ENCODE data around the gene KIAA2012.

KIAA2012 gene

DNA sequence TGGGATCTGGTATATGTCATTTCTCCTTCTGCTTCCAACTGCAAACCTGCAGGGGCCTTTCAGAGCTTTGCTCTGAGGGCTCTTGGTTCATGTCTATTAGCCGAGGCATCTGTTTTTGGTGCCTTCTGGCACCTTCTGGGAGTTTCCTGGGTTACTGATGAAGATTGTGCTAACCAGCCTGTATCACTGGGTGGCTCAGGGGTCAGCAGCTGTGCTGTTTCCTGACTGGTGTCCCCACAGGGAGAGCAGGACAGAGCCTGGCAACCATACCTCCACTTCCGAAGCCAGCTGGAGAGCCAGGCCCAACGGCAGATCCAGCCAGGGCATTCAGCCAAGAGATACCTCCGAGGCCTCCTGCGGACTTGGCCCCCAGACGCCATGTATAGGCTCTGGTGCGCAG lies 17.5 kb downstream of the KIAA2012 start:
- no peak for DNase-seq

GRCh38 chr2:202091476-202091875 lies 18.4 kb downstream of the KIAA2012 start:
- no peak for DNase-seq

DNA sequence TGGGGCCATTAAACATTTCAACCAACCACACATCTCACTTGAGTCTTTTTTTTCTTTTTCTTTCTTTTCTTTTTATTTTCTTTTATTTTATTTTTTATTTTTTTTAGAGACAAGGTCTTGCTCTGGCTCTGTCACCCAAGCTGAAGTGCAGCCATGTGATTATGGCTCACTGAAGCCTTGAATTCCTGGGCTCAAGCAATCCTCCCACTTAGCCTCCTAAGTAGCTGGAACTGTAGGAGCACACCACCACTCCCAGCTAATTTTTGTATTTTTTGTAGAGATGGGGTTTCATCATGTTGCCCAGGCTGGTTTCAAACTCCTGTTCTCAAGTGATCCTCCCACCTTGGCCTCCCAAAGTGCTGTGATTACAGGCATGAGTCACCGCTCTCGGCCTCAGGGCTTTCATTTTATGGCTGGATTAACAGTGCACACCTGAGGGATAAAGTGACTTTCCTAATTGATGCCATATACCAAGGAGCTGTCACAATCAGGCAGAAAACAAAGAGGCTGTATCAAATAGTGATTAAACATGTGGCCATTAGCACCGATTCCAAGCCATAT lies 21.5 kb downstream of the KIAA2012 start:
- no peak for DNase-seq

DNA sequence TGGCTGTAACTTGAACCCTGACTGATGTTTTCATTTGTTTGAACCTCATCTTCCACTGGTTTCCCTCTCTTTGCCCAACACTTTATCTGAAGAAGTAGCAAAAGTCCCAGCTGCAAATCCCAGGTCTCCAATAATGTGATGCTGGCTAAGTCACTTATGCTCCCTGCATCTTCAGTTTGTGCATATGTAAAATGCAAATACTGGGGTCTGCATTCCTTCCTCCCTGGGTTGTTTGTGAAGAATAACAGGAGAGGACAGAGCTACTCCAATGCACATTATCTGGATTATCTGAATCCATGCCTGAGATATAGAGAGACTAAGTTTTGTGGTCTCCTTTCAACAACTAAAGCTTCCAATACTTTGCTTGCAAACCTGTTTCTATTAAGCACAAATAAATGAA lies 22.2 kb downstream of the KIAA2012 start:
- DNase-seq, result no peak

- no peak for DNase-seq
Observed at GRCh38 chr2:202096736-202097135, 23.7 kb downstream of the KIAA2012 start.

GRCh38 chr2:202098291-202098690 lies 25.2 kb downstream of the KIAA2012 start:
- no peak for DNase-seq

DNA sequence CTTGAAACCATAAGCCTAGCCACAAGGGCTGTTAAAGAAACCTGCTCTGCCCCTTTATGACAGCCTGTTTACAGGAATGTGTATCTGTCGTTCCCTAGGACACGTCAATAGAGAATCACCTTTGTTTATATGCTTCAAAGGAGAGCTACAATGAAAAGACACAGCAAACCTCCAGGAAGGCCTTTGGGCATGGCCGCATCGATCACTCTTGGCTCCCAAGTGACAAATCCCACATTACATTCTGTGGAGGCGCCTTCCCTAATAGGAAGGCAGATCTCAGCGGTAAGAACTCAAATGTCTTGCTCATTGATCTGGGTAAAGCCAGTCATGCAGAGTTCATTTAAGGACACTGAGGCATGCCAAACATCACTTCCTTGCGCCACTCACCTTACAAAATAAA lies 26.5 kb downstream of the KIAA2012 start:
- DNase-seq, result no peak

GRCh38 chr2:202100176-202100575 lies 27.1 kb downstream of the KIAA2012 start:
- DNase-seq, result no peak

- DNase-seq, result no peak
Observed at GRCh38 chr2:202101026-202101579, 28.0 kb downstream of the KIAA2012 start.

DNA sequence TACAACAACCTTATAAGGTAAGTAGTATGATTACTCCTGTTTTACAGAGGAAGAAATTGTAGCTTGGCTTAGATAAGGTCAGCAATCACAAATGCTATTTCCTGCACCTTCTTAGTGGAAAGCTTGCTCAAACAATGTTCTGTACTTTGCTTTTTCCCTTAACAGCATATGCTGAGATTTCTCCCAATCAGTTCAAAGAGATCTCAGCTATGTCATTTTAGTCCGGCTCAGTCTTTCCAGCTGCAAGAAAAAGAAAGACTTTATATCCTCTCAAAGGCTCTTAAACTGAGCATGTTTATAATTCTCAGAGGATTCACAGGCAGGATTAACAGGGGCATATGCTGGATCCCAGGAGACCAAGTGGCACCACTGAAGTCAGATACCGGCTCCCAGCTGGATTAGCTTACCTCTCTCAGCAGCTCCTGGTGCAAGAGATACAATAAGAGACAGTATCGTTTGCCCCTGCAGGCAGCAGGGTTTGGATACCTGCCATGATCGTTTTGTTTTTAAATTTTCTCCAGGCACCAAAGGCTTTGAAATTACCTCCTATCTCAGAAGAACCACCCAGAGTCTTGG lies 29.5 kb downstream of the KIAA2012 start:
- no peak for DNase-seq

GRCh38 chr2:202104286-202104870 lies 31.3 kb downstream of the KIAA2012 start:
- DNase-seq, result peak; percentile 13

GRCh38 chr2:202105025-202105424 lies 32.0 kb downstream of the KIAA2012 start:
- DNase-seq, result no peak

GRCh38 chr2:202108345-202108744 lies 35.3 kb downstream of the KIAA2012 start:
- no peak for DNase-seq

DNA sequence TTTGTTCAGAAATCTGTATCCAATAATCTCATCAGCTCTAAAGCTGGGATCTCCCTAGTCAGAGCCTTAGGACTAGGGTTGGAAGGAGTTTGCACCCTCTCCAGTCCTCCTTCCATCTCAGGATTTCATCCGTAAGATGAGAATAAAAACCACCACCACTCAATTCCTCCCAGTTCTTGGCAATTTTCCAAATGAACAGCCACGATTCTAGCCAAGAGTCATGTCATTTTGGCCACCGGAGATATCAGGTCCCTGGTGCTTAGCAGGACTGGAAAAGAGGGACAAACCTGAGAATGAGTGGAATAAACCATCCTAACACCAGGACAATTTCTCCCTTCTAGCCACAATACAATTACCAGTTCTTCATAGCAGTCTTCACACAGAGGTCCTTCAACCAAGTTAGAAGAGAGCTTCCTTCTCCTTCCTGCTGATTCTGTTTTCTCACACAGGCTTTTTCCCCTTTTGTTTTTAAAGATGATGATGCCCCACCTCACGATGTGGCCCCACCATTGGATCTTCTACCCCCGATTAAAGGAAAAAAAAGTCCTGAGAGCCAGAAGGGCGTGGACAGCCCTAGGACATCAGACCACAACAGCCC lies 36.2 kb downstream of the KIAA2012 start:
- no peak for DNase-seq

GRCh38 chr2:202109737-202110184 lies 36.7 kb downstream of the KIAA2012 start:
- no peak for DNase-seq

DNA sequence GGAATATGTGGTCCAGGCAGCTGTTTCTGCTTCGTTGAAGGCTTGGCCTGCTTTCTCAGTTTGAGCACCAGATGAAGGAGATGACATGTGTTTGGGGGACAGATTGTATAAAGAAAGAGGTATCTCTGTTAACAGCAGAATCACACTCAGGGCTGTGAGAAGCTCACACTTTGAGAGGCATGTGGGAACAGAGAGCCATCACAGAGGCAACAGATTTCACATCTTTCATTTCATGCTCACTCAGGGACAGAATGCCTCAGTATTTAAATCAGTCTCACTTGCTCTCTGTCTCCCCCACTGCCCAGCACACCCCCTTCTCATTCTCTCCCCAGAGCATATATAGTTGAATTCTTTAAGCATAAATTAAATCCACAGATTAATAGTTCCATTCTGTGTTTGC lies 37.4 kb downstream of the KIAA2012 start:
- no peak for DNase-seq

GRCh38 chr2:202112041-202112440 lies 39.0 kb downstream of the KIAA2012 start:
- no peak for DNase-seq

DNA sequence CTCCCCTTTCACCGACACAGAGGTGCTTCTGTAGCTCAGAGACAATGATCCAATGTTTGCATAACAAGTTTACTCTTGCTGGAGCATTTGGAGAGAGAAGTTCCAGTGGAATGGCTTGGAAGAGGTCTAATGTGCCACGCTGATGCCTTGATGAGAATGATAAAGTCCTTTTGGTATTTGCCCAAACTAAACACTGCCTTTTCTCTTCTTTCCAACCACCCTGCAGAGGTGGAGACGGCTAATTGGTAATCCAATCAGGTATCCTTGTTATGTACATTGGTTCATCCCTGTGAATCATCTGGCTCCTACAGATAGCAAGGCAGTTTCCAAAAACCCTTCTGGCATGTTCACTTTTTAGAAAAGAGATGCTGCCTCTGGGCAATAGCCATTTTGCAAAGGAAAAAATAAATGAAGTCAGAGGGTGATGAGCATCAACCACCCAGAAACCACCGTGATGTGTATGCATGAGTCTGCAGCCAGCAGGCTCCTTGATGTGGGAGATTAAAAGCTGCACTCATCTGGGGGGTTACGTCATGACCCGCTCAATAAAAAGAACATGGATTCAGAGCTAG lies 40.6 kb downstream of the KIAA2012 start:
- DNase-seq, result no peak

- no peak for DNase-seq
Observed at GRCh38 chr2:202114291-202114690, 41.2 kb downstream of the KIAA2012 start.

GRCh38 chr2:202114795-202115194 lies 41.7 kb downstream of the KIAA2012 start:
- DNase-seq, result no peak

DNA sequence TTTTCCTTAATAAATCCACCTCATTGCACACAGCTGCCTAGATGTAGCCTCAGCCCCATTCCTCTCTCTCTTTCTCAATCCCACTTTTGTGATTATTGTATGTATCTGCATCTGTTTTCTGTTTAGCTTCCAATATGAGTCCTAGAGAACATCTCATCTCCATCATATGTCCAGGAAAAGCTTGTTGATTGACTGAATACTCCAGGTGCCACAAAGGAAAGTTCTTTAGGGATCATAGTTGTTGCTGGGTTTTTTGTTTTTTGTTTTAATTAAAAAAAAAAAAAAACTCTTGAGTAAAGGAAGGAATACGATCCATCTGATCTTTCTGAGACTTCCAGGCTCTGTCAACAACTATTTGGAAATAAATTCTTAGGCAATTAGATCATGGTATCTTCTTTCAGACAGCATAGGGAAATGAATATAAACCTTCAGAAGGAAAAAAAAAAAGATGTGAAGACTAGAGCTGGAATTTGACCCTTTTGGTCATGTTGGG lies 42.5 kb downstream of the KIAA2012 start:
- DNase-seq, result no peak

- DNase-seq, result no peak
Observed at GRCh38 chr2:202116691-202117090, 43.6 kb downstream of the KIAA2012 start.

- DNase-seq, result no peak
Observed at GRCh38 chr2:202118168-202118567, 45.1 kb downstream of the KIAA2012 start.
